ENCODE data around the gene TMEM164. TPM values are rescaled to one million over a fixed set of nuclear protein-coding genes. Genes with fewer than 3 reads are reported as not detected.
A peak's percentile ranks its signal among the peaks of the same experiment; 100 is the strongest.

Gene TMEM164
- total RNA-seq, 1 donor from 2014 or later: 48.3 TPM

DNA sequence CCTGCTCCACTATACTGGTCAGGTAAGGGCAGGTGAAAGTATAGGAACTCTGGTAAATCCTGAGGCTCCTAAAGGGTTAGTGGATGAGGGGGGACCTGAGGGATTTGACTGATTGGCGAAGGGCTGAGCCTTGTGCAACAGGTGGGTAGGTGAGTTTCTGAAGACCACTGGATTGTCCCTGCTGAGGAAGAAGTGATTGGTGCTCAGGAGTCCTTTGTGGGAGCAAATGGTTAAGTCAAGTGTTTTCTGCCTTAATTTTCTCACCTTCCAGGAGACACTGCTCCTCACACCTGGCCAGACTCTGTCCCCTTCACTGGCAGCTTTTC is 158.4 kb downstream of the TMEM164 start:
- TF ChIP-seq, protein P1, sequence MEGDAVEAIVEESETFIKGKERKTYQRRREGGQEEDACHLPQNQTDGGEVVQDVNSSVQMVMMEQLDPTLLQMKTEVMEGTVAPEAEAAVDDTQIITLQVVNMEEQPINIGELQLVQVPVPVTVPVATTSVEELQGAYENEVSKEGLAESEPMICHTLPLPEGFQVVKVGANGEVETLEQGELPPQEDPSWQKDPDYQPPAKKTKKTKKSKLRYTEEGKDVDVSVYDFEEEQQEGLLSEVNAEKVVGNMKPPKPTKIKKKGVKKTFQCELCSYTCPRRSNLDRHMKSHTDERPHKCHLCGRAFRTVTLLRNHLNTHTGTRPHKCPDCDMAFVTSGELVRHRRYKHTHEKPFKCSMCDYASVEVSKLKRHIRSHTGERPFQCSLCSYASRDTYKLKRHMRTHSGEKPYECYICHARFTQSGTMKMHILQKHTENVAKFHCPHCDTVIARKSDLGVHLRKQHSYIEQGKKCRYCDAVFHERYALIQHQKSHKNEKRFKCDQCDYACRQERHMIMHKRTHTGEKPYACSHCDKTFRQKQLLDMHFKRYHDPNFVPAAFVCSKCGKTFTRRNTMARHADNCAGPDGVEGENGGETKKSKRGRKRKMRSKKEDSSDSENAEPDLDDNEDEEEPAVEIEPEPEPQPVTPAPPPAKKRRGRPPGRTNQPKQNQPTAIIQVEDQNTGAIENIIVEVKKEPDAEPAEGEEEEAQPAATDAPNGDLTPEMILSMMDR (IDR thresholded peaks at IDR 0.05; ENCODE audit: borderline replicate concordance): no peak
- intact Hi-C loops (cut with micrococcal nuclease): loop anchor here (5.0 kb wide), 1 partner anchor 246 kb away; no protein-coding TSS in a partner anchor
- peaks cover 5% of the 10 kb centered on the region for H3K4me1 ChIP-seq
- no peak for DNase-seq
- H3K36me3 ChIP-seq: no peaks in the 10 kb centered on the region
- no peaks in the 10 kb centered on the region for H3K27me3 ChIP-seq (ENCODE audit: low read depth)
- no peak overlapping the region for H3K4me3 ChIP-seq
- no peak overlapping the region for H3K27ac ChIP-seq (replicated peaks)
- H3K9me3 ChIP-seq (replicated peaks): no peaks in the 10 kb centered on the region

DNA sequence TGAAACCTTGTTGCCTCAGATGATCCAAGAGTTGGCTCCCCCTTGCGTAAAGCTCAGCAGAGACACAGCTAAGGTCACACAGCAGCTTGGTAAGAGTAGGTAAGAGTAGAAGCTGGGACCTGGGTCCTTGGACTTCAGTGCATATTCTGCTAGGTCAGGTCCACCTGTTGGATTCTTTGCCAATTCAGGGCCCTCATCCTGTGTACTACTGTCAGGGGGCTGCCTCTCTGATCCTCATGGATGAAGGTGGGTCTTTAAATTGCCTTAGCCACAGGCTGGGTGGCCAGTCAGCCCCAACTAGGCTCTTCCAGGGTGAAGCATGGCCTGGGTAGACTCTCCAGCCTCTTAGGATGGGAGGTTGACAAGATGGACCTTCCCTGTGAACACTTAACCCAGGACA is 159.2 kb downstream of the TMEM164 start:
- H3K36me3 ChIP-seq: no peaks in the 10 kb centered on the region
- intact Hi-C loops (cut with micrococcal nuclease): loop anchor here (5.0 kb wide), 1 partner anchor 245 kb away; no protein-coding TSS in a partner anchor
- H3K4me1 ChIP-seq: peaks cover 10% of the 10 kb centered on the region
- no peak overlapping the region for H3K27ac ChIP-seq (replicated peaks)
- TF ChIP-seq, protein P1 (IDR thresholded peaks at IDR 0.05; ENCODE audit: borderline replicate concordance): no peak
- H3K4me3 ChIP-seq: no peak overlapping the region
- H3K27me3 ChIP-seq (ENCODE audit: low read depth): no peaks in the 10 kb centered on the region
- H3K9me3 ChIP-seq (replicated peaks): no peaks in the 10 kb centered on the region
- DNase-seq: no peak

DNA sequence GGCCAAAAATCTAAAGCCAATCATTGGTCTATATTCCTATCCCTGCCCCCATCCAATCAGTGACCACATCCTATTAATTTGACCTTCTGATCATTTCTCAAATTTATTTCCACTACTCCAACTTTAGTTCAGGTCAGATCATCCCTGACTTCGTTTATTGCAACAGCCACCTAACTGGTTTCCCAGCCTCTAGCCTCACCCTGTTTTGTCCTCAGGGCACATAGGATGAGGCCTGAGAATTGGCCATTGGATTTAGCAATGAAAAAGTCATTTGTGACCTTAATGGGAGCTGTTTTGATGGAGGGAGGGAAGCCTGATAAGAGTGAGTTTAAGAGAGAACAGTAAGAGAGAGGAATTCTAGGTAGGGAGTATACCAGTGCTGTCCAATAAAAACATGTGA is 160.0 kb downstream of the TMEM164 start:
- no peak overlapping the region for H3K4me3 ChIP-seq
- no peak overlapping the region for H3K27ac ChIP-seq (replicated peaks)
- no peaks in the 10 kb centered on the region for H3K27me3 ChIP-seq (ENCODE audit: low read depth)
- no peak for DNase-seq
- no peaks in the 10 kb centered on the region for H3K9me3 ChIP-seq (replicated peaks)
- peaks cover 10% of the 10 kb centered on the region for H3K4me1 ChIP-seq
- no peaks in the 10 kb centered on the region for H3K36me3 ChIP-seq
- intact Hi-C loops (cut with micrococcal nuclease): loop anchor here (5.0 kb wide), 1 partner anchor 244 kb away; no protein-coding TSS in a partner anchor
- TF ChIP-seq, protein P1 (IDR thresholded peaks at IDR 0.05; ENCODE audit: borderline replicate concordance): no peak

DNA sequence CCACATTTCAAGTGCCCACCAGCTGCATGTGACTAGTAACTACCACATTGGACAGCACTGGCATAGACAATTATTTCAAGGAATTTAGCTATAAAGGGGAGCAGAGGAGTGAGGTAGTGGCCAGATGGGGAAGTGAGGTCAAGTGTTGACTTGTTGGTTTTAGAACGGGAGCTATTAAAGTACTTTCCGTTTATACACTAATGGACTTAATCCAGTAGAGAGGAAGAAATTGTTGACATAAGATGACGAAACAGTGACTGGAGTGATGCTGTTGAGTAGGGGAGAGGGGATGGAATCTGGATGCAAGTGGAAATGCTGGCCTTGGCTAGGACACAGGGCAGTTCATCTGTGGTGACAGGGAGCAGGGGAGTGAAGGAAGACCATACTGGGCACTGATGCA is 160.6 kb downstream of the TMEM164 start:
- no peaks in the 10 kb centered on the region for H3K36me3 ChIP-seq
- peaks cover 10% of the 10 kb centered on the region for H3K4me1 ChIP-seq
- intact Hi-C loops (cut with micrococcal nuclease): loop anchor here (5.0 kb wide), 1 partner anchor 244 kb away; no protein-coding TSS in a partner anchor
- TF ChIP-seq, protein P1 (IDR thresholded peaks at IDR 0.05; ENCODE audit: borderline replicate concordance): no peak
- no peak overlapping the region for H3K4me3 ChIP-seq
- no peak overlapping the region for H3K27ac ChIP-seq (replicated peaks)
- H3K9me3 ChIP-seq (replicated peaks): no peaks in the 10 kb centered on the region
- no peaks in the 10 kb centered on the region for H3K27me3 ChIP-seq (ENCODE audit: low read depth)
- DNase-seq: no peak

DNA sequence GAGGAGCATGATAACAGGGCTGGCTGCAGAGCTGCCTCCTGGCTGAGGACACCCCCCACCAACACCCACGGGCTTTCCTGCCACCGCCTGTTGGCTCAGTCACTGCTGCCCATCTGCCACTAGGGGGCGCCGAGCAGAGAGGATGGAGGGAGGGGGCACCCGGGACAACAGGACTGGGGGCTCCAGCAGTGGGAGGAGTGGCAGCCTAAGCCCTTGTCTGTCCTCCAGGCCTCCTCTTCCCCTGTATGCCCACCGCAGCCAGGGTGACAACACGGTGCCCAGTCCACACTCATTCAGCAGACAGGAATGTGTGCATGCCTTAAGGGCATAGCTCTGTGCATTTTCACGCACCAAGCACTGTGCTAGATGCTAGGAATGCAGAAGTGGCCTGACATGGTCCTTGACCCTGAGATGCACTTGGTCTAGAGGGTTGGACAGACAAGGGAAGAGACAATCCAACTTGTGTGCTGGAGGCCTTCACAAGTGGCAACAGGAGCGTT is 165.1 kb downstream of the TMEM164 start:
- H3K27me3 ChIP-seq (ENCODE audit: low read depth): no peaks in the 10 kb centered on the region
- no peaks in the 10 kb centered on the region for H3K9me3 ChIP-seq (replicated peaks)
- H3K36me3 ChIP-seq: no peaks in the 10 kb centered on the region
- H3K4me1 ChIP-seq: peaks cover 5% of the 10 kb centered on the region
- H3K4me3 ChIP-seq: no peak overlapping the region
- DNase-seq: no peak
- H3K27ac ChIP-seq (replicated peaks): no peak overlapping the region
- TF ChIP-seq, protein P1 (IDR thresholded peaks at IDR 0.05; ENCODE audit: borderline replicate concordance): peak; percentile 60
- intact Hi-C loops (cut with micrococcal nuclease): no loop called here

All from left ventricle myocardium inferior (tissue), 1 donor.